22Rv1 (cell line): Measurements from ENCODE around the gene HK1.

Source experiments
- CTCF ChIP-seq: fragments of 450-650 bp; IDR thresholded peaks from 2 replicates; pipeline ENCODE4 v1.5.1; 2017; ENCODE audit warnings: mild to moderate bottlenecking
- ZFX ChIP-seq: fragments of 450-650 bp; IDR thresholded peaks from 2 replicates; pipeline ENCODE4 v1.6.1; 2017; ENCODE audit warnings: antibody characterized with exemption, borderline replicate concordance

- no peak for TF ChIP-seq CTCF
- TF ChIP-seq ZFX: no peak
These were observed 131.7 kb downstream of the HK1 start for GRCh38 chr10:69409968-69410367.
